Small intestine (tissue), 7 donors: ENCODE results near the gene CCDC146. TPM values are rescaled to one million over a fixed set of nuclear protein-coding genes. Genes with fewer than 3 reads are reported as not detected.
A peak's percentile ranks its signal among the peaks of the same experiment; 100 is the strongest.

Experiments used
- DNase-seq, 2 donors: peaks; one replicate each; pipeline versions ENCODE4 v3.0.0 to v3.0.0-alpha.2; 2013
- FAIRE-seq: peaks from 2 replicates; lab custom pipeline; 2012; peaks lifted over from hg19 to GRCh38; lab: Jason Lieb, UNC
- H3K27ac ChIP-seq, 3 donors: one replicate each; pipeline ENCODE4 v1.5.1; 2013; ENCODE audit warnings: low read length in 2 of 3, mild to moderate bottlenecking in 2 of 3, control low read depth in 1 of 3, inconsistent platforms in 1 of 3, low read depth in 1 of 3, moderate library complexity in 1 of 3
- H3K27me3 ChIP-seq, 3 donors: one replicate each; pipeline ENCODE4 v1.6.1; 2013; ENCODE audit warnings: low read length in 3 of 3, inconsistent platforms in 1 of 3; ENCODE audit not compliant: control insufficient read depth in 3 of 3, insufficient read depth in 3 of 3
- H3K36me3 ChIP-seq, 3 donors: one replicate each; pipeline ENCODE4 v1.6.1; 2013; ENCODE audit warnings: low read length in 3 of 3, inconsistent platforms in 1 of 3, low read depth in 1 of 3, mild to moderate bottlenecking in 1 of 3, moderate library complexity in 1 of 3; ENCODE audit not compliant: control insufficient read depth in 3 of 3, insufficient read depth in 2 of 3
- H3K4me1 ChIP-seq, 3 donors: one replicate each; pipeline ENCODE4 v1.6.1; 2013; ENCODE audit warnings: low read length in 2 of 3, inconsistent platforms in 1 of 3, low read depth in 1 of 3, mild to moderate bottlenecking in 1 of 3, moderate library complexity in 1 of 3; ENCODE audit not compliant: control insufficient read depth in 3 of 3, insufficient read depth in 2 of 3
- H3K4me3 ChIP-seq, 3 donors: one replicate each; pipeline ENCODE4 v1.5.1; 2013; ENCODE audit warnings: low read length in 3 of 3, control low read depth in 1 of 3, inconsistent platforms in 1 of 3, low read depth in 1 of 3, mild to moderate bottlenecking in 1 of 3, moderate library complexity in 1 of 3
- H3K9me3 ChIP-seq, 2 donors: one replicate each; pipeline ENCODE4 v1.6.1; 2013; ENCODE audit warnings: low read depth in 1 of 2, low read length in 1 of 2; ENCODE audit not compliant: control insufficient read depth in 2 of 2, insufficient read depth in 1 of 2
- WGBS, 3 donors: extraction: QIAGEN DNeasy Blood & Tissue Kit; methylation state at CpG; one replicate each; pipeline ENCODE4 v1.1.7; 2013; 5-methylcytosine and 5-hydroxymethylcytosine counted together
- polyA plus RNA-seq, 4 donors: library from polyadenylated mRNA; stranded (reverse) in 3 of 4; unstranded in 1 of 4; fragments of 200-250 nt in 3 of 4; fragments of 120-200 nt in 1 of 4; gene quantifications; one replicate each; pipeline versions ENCODE4 v1.2.1 to v1.2.3, GENCODE V29; 2013
- donor health status: healthy with polysubstance abuse.
- donor health status: control.
- donor health status: control.
- donor health status: Bipolar disorder and iron deficiency.
- donor health status: healthy.

The CCDC146 gene
- polyA plus RNA-seq, 4 donors: 2.4 to 7.5 (median 6.5) TPM

DNA sequence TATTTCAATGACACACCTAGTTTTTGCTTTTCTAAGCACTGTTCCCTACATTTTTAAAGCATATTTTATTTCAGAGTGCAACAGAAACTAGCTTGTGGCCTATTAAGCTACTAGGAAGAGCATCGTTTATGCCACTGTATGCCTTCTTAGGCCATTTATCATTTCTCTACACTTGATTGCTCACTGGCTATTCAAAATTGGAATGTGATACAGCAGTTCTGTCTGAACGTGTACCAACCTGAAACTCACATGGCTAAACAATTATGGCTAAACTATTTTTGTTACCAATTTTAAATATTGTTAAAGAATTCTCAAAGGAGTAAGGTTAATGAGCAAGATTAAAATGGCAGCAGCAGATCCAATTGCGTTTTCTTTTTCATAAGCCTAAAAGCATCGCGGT, 188.6 kb downstream of the CCDC146 start:
- no peak for FAIRE-seq

DNA sequence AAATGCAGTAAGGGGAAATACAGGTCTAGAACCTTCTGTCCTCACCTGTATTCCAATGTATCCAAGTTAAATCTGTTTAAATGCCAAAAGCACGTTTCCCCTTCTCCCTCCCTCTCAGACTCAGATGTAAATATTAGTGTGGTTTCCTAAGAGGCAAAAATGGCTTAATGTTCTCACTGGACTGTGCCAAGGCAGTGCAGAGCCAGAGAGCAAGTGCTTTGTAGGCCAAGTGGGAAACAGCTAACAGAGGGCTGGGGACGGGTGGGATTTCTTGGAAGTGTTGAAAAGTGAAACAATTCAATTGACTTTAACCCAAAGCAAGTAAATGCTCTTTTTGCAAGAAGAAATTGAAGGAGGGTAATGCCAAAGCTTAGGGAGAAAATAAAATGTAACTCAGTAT, 190.7 kb downstream of the CCDC146 start:
- no peaks in the 10 kb centered on the region for H3K9me3 ChIP-seq
- 60 to 92% (median 74%) methylated on average over 2 of the region's 2 CpGs for WGBS, 3 donors

More for the DNA sequence above, 188.6 kb downstream of the CCDC146 start:
- H3K27me3 ChIP-seq: no peaks in the 10 kb centered on the region
- WGBS, 3 donors: 92 to 94% (median 93%) methylated on average over 5 of the region's 5 CpGs
- H3K9me3 ChIP-seq: peaks cover 0 to 5% of the 10 kb centered on the region in 2 donors
- no peak overlapping the region for H3K27ac ChIP-seq
- no peaks in the 10 kb centered on the region for H3K4me1 ChIP-seq
- H3K36me3 ChIP-seq: peaks cover 2 to 14% (median 8%) of the 10 kb centered on the region in 3 donors
- no peak for DNase-seq
- no peak overlapping the region for H3K4me3 ChIP-seq

DNA sequence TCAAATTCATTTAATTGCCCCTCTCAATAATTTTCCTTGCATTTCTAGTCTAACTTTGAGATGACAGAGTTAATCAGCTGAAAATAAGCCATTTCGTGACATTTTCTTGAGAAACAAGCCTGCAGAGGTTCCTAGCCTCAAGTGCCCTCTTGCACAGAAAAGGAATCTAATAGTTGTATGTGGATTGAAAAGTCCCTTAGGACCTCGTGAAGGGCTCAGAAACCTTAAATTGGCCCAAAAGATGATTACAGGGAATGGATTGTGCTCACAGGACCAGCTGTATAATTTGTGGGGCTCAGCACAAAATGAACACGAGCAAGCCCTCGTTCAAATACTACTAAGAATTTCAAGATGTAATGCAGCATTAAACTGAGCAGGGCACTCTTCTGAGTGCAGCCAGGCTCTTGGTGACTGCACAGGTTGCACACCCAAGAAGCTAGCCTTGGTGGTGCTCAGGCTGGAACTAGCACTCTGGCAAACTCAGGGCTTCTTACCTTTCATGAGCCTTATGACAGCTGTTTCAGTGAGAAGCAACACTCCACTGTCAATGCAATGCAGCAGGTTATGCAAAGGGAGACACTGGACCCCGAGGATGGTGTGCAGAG, 191.6 kb downstream of the CCDC146 start:
- 82 to 96% (median 89%) methylated on average over 5 of the region's 5 CpGs for WGBS, 3 donors
- no peak overlapping the region for H3K27ac ChIP-seq
- no peaks in the 10 kb centered on the region for H3K27me3 ChIP-seq
- no peak overlapping the region for H3K4me3 ChIP-seq
- no peaks in the 10 kb centered on the region for H3K9me3 ChIP-seq
- DNase-seq (no peak), FAIRE-seq (no peak)
- H3K36me3 ChIP-seq: peaks cover 2 to 10% (median 8%) of the 10 kb centered on the region in 3 donors
- H3K4me1 ChIP-seq: no peaks in the 10 kb centered on the region

More for the DNA sequence above, 190.7 kb downstream of the CCDC146 start:
- Histone ChIP-seq H3K4me3 (no peak overlapping the region), H3K27ac (no peak overlapping the region), H3K4me1 (no peaks in the 10 kb centered on the region), H3K27me3 (no peaks in the 10 kb centered on the region), H3K36me3 (peaks cover 2 to 14% (median 8%) of the 10 kb centered on the region in 3 donors)
- DNase-seq (no peak), FAIRE-seq (no peak)

DNA sequence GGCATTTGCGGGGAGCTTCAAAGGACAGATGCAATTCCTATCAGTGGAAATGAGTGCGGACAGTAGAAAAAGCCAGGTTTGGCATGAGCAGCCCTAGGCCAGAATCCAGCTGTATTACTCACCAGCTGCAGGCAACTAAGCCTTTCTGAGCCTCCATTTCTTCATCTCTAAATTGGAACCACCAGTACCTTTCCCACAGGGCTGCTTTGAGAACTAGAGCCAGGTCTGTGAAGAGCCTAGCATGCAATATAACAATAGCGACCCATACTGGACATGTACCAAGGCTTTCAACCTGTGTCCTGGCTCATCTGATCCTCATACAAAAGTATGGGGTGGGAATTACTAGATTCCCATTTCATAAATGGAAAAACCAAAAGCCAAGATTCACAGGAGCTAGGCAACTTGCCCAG, 192.8 kb downstream of the CCDC146 start:
- FAIRE-seq (no peak), DNase-seq (no peak)
- no peaks in the 10 kb centered on the region for H3K27me3 ChIP-seq
- no peak overlapping the region for H3K27ac ChIP-seq
- 85 to 99% (median 94%) methylated on average over 3 of the region's 3 CpGs for WGBS, 3 donors
- no peaks in the 10 kb centered on the region for H3K9me3 ChIP-seq
- H3K4me3 ChIP-seq: no peak overlapping the region
- peaks cover 2 to 8% (median 6%) of the 10 kb centered on the region in 3 donors for H3K36me3 ChIP-seq
- H3K4me1 ChIP-seq: no peaks in the 10 kb centered on the region

DNA sequence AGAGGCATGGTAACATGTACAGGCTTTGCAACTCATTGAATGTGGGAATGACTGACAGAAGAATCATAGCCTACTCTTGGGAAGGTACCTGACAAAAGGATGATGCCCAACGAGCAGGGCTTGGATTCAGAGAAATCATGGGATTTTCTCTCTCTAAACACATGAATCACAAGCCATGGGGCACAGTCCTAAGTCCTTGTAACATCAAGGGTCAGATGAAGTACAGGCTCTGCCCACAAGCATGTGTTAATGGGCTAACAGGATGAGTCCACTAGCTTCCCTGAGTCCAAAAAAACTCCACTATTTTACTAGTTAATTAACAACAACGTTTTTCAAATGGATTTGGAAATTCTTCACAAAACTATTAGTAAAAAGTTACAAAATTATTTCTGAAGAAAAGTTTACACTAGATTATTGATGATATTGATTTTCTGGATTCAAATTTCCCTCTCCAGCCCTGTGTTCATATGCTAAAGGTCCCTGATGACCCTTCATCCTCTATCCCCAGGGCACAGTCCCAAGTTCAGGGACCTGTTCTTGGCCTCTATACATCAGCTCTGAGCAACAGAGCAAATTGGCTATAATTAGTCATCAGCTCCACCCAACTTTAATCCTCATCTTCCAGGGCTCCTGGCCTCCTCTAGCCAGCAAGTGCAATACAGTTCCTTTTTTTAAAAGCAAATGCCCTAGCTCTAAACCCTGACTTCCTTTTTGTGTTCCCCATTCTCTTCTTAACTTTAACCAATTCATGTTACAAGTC, 194.0 kb downstream of the CCDC146 start:
- DNase-seq (peak in 1 of 2 donors; percentile 74), FAIRE-seq (no peak)
- Histone ChIP-seq H3K27ac (no peak overlapping the region), H3K36me3 (peaks cover 2 to 8% (median 6%) of the 10 kb centered on the region in 3 donors), H3K4me3 (no peak overlapping the region), H3K27me3 (no peaks in the 10 kb centered on the region), H3K4me1 (no peaks in the 10 kb centered on the region), H3K9me3 (no peaks in the 10 kb centered on the region)
- WGBS, 3 donors: 69 to 81% (median 71%) methylated on average over 2 of the region's 2 CpGs

DNA sequence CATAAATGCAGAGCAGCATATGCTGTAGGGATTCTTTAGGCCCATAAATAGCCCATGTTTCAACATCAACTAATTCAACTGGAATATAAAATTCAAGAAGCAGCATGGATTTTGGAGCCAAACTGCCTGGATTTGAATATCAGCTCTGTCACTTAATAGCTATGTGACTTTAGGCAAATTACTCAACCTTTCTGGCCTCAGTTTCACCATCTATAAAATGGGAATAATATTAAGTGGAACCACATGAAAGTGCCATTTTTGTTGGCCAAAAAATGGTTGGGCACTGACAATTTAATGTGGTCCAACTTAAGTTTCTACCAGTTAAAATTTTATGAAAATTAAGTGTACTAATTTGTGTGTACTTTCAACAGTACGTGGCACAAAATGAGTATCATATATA, 195.6 kb downstream of the CCDC146 start:
- 70 to 97% (median 97%) methylated on average over 1 of the region's 1 CpG for WGBS, 3 donors
- no peak overlapping the region for H3K27ac ChIP-seq
- DNase-seq: no peak
- H3K4me3 ChIP-seq: no peak overlapping the region
- no peaks in the 10 kb centered on the region for H3K27me3 ChIP-seq
- no peaks in the 10 kb centered on the region for H3K9me3 ChIP-seq
- H3K36me3 ChIP-seq: peaks cover 0 to 6% (median 4%) of the 10 kb centered on the region in 3 donors
- no peak for FAIRE-seq
- H3K4me1 ChIP-seq: no peaks in the 10 kb centered on the region

DNA sequence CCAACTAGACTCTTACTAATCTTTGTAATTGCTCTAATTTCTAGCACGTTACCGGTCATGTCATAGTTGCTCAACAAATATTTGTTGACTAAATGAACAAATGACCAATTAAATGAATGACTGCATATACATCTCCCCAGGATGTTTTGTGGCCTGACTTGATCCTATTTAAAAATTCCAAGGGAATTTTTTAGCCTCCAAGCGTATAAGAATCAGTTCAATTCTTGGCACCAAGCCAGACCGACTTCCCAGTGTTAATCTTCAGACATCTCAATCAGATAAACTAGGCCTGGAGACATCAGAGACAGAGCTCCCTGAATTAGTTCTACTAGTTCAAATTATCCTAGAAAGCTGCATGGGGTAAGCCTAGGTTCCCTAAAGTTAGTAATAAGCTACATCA, 197.7 kb downstream of the CCDC146 start:
- WGBS, 3 donors: 85 to 97% (median 90%) methylated on average over 4 of the region's 4 CpGs
- H3K4me1 ChIP-seq: no peaks in the 10 kb centered on the region
- no peak overlapping the region for H3K4me3 ChIP-seq
- H3K27me3 ChIP-seq: no peaks in the 10 kb centered on the region
- H3K36me3 ChIP-seq: no peaks in the 10 kb centered on the region
- DNase-seq (no peak), FAIRE-seq (no peak)
- H3K9me3 ChIP-seq: no peaks in the 10 kb centered on the region
- no peak overlapping the region for H3K27ac ChIP-seq

DNA sequence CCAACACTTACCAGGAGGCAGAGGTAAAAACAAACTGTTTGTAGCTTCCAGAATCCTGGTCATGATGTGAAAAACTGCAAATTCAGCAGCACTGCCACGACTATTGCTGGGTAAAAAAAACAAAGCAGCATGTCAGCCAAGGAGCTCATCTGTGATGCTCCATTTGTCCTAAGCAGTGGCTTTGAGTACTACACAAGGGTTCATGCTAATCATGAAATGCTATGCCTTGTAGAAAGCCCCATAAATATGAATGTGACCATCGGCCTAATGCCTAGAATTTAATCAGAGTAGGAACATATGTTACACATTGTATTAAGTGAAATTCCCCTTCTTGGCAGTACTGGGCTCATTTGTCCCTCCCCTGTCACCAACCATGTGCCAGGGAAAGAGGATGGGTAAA, 198.3 kb downstream of the CCDC146 start:
- WGBS, 3 donors: 66 to 78% (median 67%) methylated on average over 2 of the region's 2 CpGs
- no peaks in the 10 kb centered on the region for H3K27me3 ChIP-seq
- no peaks in the 10 kb centered on the region for H3K36me3 ChIP-seq
- no peaks in the 10 kb centered on the region for H3K9me3 ChIP-seq
- DNase-seq: no peak
- no peak overlapping the region for H3K4me3 ChIP-seq
- no peaks in the 10 kb centered on the region for H3K4me1 ChIP-seq
- no peak overlapping the region for H3K27ac ChIP-seq
- no peak for FAIRE-seq
